HepG2 (cell line): ENCODE measurements around the gene SLC23A3. TPM values are rescaled to one million over a fixed set of nuclear protein-coding genes. Genes with fewer than 3 reads are reported as not detected.
A peak's percentile ranks its signal among the peaks of the same experiment; 100 is the strongest.

Source experiments
- GATAD1 ChIP-seq: IDR thresholded peaks from 2 replicates; pipeline ENCODE4 v1.6.1; 2016; ENCODE audit warnings: missing genetic modification reagents, missing compliant biosample characterization
- GPN1 ChIP-seq: sonication (generic); formaldehyde crosslinking; IDR thresholded peaks from 2 replicates; pipeline ENCODE4 v1.5.1; 2020; ENCODE audit warnings: missing genetic modification reagents, borderline replicate concordance
- HMG20B ChIP-seq: conservative IDR thresholded peaks from 2 replicates; pipeline ENCODE4 v1.6.1; 2016; ENCODE audit warnings: missing genetic modification reagents, missing compliant biosample characterization
- MAFK ChIP-seq, 2 experiments: IDR thresholded peaks in 1 of 2; conservative IDR thresholded peaks in 1 of 2; 2 replicates each; pipeline ENCODE4 v1.6.1; 2011; ENCODE audit warnings: improper control_type of control experiment in 2 of 2, low read length in 2 of 2
- MBNL3 ChIP-seq: fragments of 250-450 bp; sonication (Bioruptor Pico); conservative IDR thresholded peaks from 2 replicates; pipeline ENCODE4 v1.8.0; 2022; ENCODE audit warnings: mild to moderate bottlenecking, inconsistent platforms
- NCOA2 ChIP-seq: sonication (generic); formaldehyde crosslinking; IDR thresholded peaks from 2 replicates; pipeline ENCODE4 v1.8.0; 2022; ENCODE audit warnings: inconsistent platforms
- POLR2G ChIP-seq: fragments of 200-400 bp; formaldehyde crosslinking; IDR thresholded peaks from 2 replicates; pipeline ENCODE4 v1.6.1; 2018; ENCODE audit warnings: mild to moderate bottlenecking, low read depth, low read length, moderate library complexity
- SATB2 ChIP-seq: sonication (generic); formaldehyde crosslinking; IDR thresholded peaks from 2 replicates; pipeline ENCODE4 v1.5.0; 2020; ENCODE audit warnings: missing genetic modification reagents
- SNAI1 ChIP-seq: sonication (generic); formaldehyde crosslinking; IDR thresholded peaks from 2 replicates; pipeline ENCODE4 v1.5.0; 2020; ENCODE audit warnings: mild to moderate bottlenecking, missing genetic modification reagents, borderline replicate concordance
- TCF7L2 ChIP-seq: IDR thresholded peaks from 2 replicates; pipeline ENCODE4 v1.6.1; 2011; ENCODE audit warnings: mild to moderate bottlenecking, low read depth, low read length, moderate library complexity
- WIZ ChIP-seq: sonication (generic); formaldehyde crosslinking; IDR thresholded peaks from 2 replicates; pipeline ENCODE4 v1.5.1; 2020; ENCODE audit warnings: mild to moderate bottlenecking, missing genetic modification reagents
- XBP1 ChIP-seq: sonication (generic); formaldehyde crosslinking; IDR thresholded peaks from 2 replicates; pipeline ENCODE4 v1.5.0; 2020; ENCODE audit warnings: missing genetic modification reagents
- ZMYM4 ChIP-seq: sonication (generic); formaldehyde crosslinking; IDR thresholded peaks from 2 replicates; pipeline ENCODE4 v1.8.1; 2023; ENCODE audit warnings: mild to moderate bottlenecking, missing genetic modification reagents
- ZNF230 ChIP-seq: sonication (generic); formaldehyde crosslinking; IDR thresholded peaks from 2 replicates; pipeline ENCODE4 v1.4.0; 2020; ENCODE audit warnings: mild to moderate bottlenecking, missing genetic modification reagents
- ZNF232 ChIP-seq: sonication (generic); formaldehyde crosslinking; IDR thresholded peaks from 2 replicates; pipeline ENCODE4 v1.4.0; 2020; ENCODE audit warnings: missing genetic modification reagents, borderline replicate concordance
- ZNF256 ChIP-seq: sonication (generic); formaldehyde crosslinking; conservative IDR thresholded peaks from 2 replicates; pipeline ENCODE4 v1.4.0; 2020; ENCODE audit warnings: missing genetic modification reagents
- ZNF530 ChIP-seq: sonication (generic); formaldehyde crosslinking; IDR thresholded peaks from 2 replicates; pipeline ENCODE4 v1.5.0; 2020; ENCODE audit warnings: low read depth, mild to moderate bottlenecking, missing genetic modification reagents
- polyA plus RNA-seq, 8 experiments: library from polyadenylated mRNA; depleted of rRNA in 3 of 8; stranded (reverse) in 7 of 8; unstranded in 1 of 8; fragments of >200 nt; fragmentation: Illumina TruSeq in 4 of 8; extraction: Trizol in 4 of 8; gene quantifications; 2 replicates each; pipeline versions ENCODE4 v1.2.1 to v1.2.3, GENCODE V29; 2011 to 2016; ENCODE audit warnings: low read depth in 4 of 8, missing spikeins in 1 of 8, mixed read lengths in 1 of 8; ENCODE audit not compliant: insufficient read depth in 1 of 8
- total RNA-seq, 5 experiments: library from RNA; depleted of rRNA; stranded (reverse); fragments of >200 nt; fragmentation: Illumina TruSeq; extraction: Trizol; gene quantifications; 2 replicates each; pipeline ENCODE4 v1.2.3, GENCODE V29; 2016; ENCODE audit warnings: low read depth in 1 of 5
- TF ChIP-seq, protein P1 (sequence below): sonication (generic); formaldehyde crosslinking; IDR thresholded peaks from 2 replicates; pipeline ENCODE4 v1.9.0; 2021; ENCODE audit warnings: missing genetic modification reagents, mild to moderate bottlenecking, borderline replicate concordance
- TF ChIP-seq, protein P2 (sequence below): sonication (generic); formaldehyde crosslinking; IDR thresholded peaks from 2 replicates; pipeline ENCODE4 v1.4.0; 2020; ENCODE audit warnings: missing genetic modification reagents, borderline replicate concordance
- TF ChIP-seq, protein P3 (sequence below): sonication (generic); formaldehyde crosslinking; IDR thresholded peaks from 2 replicates; pipeline ENCODE4 v1.4.0; 2020; ENCODE audit warnings: missing genetic modification reagents, low read depth, mild to moderate bottlenecking, borderline replicate concordance
- TF ChIP-seq, protein P4 (sequence below): sonication (generic); formaldehyde crosslinking; IDR thresholded peaks from 2 replicates; pipeline ENCODE4 v1.5.0; 2020; ENCODE audit warnings: mild to moderate bottlenecking, missing genetic modification reagents, moderate library complexity

SLC23A3 gene
- total and polyA plus RNA-seq, 2 of the 13 experiments (the other 11 are each of a cell fraction or from before 2014, with no cell fraction given), result 0.38 to 0.78 TPM

DNA sequence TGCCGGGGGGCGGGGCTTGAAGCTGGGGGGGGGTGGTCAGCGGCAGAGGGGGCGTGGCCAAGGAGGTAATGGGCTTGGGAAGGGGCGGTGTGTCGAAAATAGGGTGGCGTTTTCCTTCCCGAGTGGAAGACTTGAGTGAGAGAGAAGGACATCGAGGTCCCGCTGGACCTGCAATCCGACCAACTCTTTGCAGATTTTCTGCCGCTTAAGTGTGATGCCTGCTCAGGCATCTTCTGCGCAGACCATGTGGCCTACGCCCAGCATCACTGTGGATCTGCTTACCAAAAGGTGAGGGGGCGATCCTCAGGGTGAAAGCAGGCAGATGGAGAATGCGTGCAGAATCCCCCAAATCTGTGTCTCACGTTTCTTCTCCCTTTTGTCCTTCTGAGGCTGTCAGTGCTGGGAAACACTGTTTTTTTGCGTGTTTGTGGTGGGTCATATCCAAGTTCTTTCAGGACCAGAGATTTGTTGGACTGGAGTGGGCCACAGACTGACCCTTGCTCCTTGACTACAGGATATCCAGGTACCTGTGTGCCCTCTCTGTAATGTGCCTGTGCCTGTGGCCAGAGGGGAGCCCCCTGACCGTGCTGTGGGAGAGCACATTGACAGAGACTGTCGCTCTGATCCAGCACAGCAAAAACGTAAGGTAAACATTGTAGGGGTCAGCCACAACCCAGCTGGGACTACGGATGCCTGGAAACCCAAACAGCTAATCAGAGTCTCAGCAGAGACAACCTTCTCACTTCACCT lies 37.5 kb upstream of the SLC23A3 start (continued):
- TF ChIP-seq GPN1 (CRISPR knock-in tag), result no peak
- TF ChIP-seq, protein P1, sequence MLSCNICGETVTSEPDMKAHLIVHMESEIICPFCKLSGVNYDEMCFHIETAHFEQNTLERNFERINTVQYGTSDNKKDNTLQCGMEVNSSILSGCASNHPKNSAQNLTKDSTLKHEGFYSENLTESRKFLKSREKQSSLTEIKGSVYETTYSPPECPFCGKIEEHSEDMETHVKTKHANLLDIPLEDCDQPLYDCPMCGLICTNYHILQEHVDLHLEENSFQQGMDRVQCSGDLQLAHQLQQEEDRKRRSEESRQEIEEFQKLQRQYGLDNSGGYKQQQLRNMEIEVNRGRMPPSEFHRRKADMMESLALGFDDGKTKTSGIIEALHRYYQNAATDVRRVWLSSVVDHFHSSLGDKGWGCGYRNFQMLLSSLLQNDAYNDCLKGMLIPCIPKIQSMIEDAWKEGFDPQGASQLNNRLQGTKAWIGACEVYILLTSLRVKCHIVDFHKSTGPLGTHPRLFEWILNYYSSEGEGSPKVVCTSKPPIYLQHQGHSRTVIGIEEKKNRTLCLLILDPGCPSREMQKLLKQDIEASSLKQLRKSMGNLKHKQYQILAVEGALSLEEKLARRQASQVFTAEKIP, result no peak
- TF ChIP-seq, protein P2, sequence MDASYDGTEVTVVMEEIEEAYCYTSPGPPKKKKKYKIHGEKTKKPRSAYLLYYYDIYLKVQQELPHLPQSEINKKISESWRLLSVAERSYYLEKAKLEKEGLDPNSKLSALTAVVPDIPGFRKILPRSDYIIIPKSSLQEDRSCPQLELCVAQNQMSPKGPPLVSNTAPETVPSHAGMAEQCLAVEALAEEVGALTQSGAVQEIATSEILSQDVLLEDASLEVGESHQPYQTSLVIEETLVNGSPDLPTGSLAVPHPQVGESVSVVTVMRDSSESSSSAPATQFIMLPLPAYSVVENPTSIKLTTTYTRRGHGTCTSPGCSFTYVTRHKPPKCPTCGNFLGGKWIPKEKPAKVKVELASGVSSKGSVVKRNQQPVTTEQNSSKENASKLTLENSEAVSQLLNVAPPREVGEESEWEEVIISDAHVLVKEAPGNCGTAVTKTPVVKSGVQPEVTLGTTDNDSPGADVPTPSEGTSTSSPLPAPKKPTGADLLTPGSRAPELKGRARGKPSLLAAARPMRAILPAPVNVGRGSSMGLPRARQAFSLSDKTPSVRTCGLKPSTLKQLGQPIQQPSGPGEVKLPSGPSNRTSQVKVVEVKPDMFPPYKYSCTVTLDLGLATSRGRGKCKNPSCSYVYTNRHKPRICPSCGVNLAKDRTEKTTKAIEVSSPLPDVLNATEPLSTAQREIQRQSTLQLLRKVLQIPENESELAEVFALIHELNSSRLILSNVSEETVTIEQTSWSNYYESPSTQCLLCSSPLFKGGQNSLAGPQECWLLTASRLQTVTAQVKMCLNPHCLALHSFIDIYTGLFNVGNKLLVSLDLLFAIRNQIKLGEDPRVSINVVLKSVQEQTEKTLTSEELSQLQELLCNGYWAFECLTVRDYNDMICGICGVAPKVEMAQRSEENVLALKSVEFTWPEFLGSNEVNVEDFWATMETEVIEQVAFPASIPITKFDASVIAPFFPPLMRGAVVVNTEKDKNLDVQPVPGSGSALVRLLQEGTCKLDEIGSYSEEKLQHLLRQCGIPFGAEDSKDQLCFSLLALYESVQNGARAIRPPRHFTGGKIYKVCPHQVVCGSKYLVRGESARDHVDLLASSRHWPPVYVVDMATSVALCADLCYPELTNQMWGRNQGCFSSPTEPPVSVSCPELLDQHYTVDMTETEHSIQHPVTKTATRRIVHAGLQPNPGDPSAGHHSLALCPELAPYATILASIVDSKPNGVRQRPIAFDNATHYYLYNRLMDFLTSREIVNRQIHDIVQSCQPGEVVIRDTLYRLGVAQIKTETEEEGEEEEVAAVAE (CRISPR knock-in tag), result no peak; the same call in 1 of the 2 replicates
- no peak for TF ChIP-seq MAFK (conservative IDR thresholded peaks at IDR 0.05 in 1 of 2, IDR thresholded peaks at IDR 0.05 in 1 of 2; ENCODE audit: low read length in 2 of 2)
- TF ChIP-seq XBP1 (CRISPR knock-in tag), result no peak
- TF ChIP-seq ZNF232 (CRISPR knock-in tag), result no peak
- TF ChIP-seq HMG20B (CRISPR knock-in tag), result no peak
- TF ChIP-seq NCOA2 (CRISPR knock-in tag), result no peak
- TF ChIP-seq ZNF530 (CRISPR knock-in tag), result no peak
- peak; percentile 19; the same call in 1 of the 2 replicates for TF ChIP-seq POLR2G
- TF ChIP-seq, protein P3, sequence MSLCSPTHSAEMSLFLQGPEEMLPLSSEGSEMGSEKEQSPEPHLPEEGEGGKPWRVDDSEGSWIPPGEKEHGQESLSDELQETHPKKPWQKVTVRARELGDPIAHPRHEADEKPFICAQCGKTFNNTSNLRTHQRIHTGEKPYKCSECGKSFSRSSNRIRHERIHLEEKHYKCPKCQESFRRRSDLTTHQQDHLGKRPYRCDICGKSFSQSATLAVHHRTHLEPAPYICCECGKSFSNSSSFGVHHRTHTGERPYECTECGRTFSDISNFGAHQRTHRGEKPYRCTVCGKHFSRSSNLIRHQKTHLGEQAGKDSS (CRISPR knock-in tag), result 0 out of 2 replicates have a peak, but pooled peaks have one; percentile 15
- TF ChIP-seq ZMYM4, result no peak
- no peak for TF ChIP-seq SATB2
- TF ChIP-seq TCF7L2, result no peak
- TF ChIP-seq, protein P4, sequence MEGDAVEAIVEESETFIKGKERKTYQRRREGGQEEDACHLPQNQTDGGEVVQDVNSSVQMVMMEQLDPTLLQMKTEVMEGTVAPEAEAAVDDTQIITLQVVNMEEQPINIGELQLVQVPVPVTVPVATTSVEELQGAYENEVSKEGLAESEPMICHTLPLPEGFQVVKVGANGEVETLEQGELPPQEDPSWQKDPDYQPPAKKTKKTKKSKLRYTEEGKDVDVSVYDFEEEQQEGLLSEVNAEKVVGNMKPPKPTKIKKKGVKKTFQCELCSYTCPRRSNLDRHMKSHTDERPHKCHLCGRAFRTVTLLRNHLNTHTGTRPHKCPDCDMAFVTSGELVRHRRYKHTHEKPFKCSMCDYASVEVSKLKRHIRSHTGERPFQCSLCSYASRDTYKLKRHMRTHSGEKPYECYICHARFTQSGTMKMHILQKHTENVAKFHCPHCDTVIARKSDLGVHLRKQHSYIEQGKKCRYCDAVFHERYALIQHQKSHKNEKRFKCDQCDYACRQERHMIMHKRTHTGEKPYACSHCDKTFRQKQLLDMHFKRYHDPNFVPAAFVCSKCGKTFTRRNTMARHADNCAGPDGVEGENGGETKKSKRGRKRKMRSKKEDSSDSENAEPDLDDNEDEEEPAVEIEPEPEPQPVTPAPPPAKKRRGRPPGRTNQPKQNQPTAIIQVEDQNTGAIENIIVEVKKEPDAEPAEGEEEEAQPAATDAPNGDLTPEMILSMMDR (CRISPR knock-in tag), result no peak; the same call in 1 of the 2 replicates
- no peak for TF ChIP-seq WIZ
- no peak for TF ChIP-seq MBNL3 (CRISPR knock-in tag)
- peak; percentile 18; the same call in 1 of the 2 replicates for TF ChIP-seq GATAD1 (CRISPR knock-in tag)
- no peak for TF ChIP-seq ZNF256
- TF ChIP-seq SNAI1 (CRISPR knock-in tag), result 0 out of 2 replicates have a peak, but pooled peaks have one; percentile 75
- TF ChIP-seq ZNF230, result no peak; the same call in none of the 2 replicates
